ENCODE measurements around the gene KCNH4. TPM values are rescaled to one million over a fixed set of nuclear protein-coding genes. Genes with fewer than 3 reads are reported as not detected.

KCNH4 gene
- total RNA-seq, 4 donors from 2014 or later, result not detected

GRCh38 chr17:42107124-42107523, 73.8 kb downstream of the KCNH4 start:
- Histone ChIP-seq H3K27me3 (no peaks in the 10 kb centered on the region), H3K36me3 (peaks cover 0 to 5% (median 0%) of the 10 kb centered on the region in 4 donors), H3K4me3 (peak overlapping the region in 2 of 4 donors; percentile 10 to 25), H3K4me1 (peaks cover 9 to 18% (median 14%) of the 10 kb centered on the region in 4 donors), H3K27ac (peak overlapping the region in 1 of 4 donors; percentile 2), H3K9me3 (no peaks in the 10 kb centered on the region)
- in situ Hi-C loops (cut with MboI; ENCODE audit: low pct_ligation_motif_present in 1 of 4, low pct_unique_long_range_greater_than_20kb in 1 of 4, low sequenced_read_pairs in 3 of 4), result loop anchor here in 2 of 4 donors (10.0 kb wide), 1 partner anchor 142 kb away; the partner anchor contains the start of gene CNP (in 2 of the 2)
- no peak for DNase-seq
- TF ChIP-seq POLR2A (IDR thresholded peaks at IDR 0.05) (no peak), EP300 (IDR thresholded peaks at IDR 0.05; ENCODE audit: low read depth) (no peak), POLR2AphosphoS5 (IDR thresholded peaks at IDR 0.05) (no peak), CTCF (IDR thresholded peaks at IDR 0.05) (no peak)
- 64 to 93% methylated on average over 2 to 6 of the region's 6 CpGs for WGBS, 2 donors (ENCODE audit: low coverage in 1 of 2)
- intact Hi-C loops (cut with DNase I; ENCODE audit: low total_unique reads), result no loop called here

Other genes with a start within 250 kb of the KCNH4 start
- 100 to 1,000 TPM in 1 of 4 donors, 10 to 100 TPM in 3; 32.6 to 133 (median 54.2) TPM for gene CNP, start 214.3 kb downstream of the KCNH4 start, total RNA-seq
- 10 to 100 TPM; 18.1 to 87.5 (median 64.5) TPM for gene DNAJC7, start 163.7 kb downstream of the KCNH4 start, total RNA-seq
- gene NKIRAS2, start 161.1 kb downstream of the KCNH4 start, total RNA-seq, result 10 to 100 TPM; 20.5 to 52.7 (median 35.0) TPM
- 1 to 10 TPM in 2 of 4 donors, under 1 TPM in 1, not detected in 1; 0.37 to 4.1 (median 3.7) TPM for gene C17orf113, start 130.5 kb downstream of the KCNH4 start, total RNA-seq
- under 1 TPM in 2 of 4 donors, not detected in 2; 0.27 to 0.48 TPM for gene ZNF385C, start 82.7 kb downstream of the KCNH4 start, total RNA-seq
- 10 to 100 TPM in 3 of 4 donors, 1 to 10 TPM in 1; 4.6 to 14.6 (median 12.8) TPM for gene DHX58, start 68.4 kb downstream of the KCNH4 start, total RNA-seq
- 100 to 1,000 TPM in 1 of 4 donors, 10 to 100 TPM in 3; 16.9 to 154 (median 48.9) TPM for gene KAT2A, start 59.8 kb downstream of the KCNH4 start, total RNA-seq
- under 1 TPM in 1 of 4 donors, not detected in 3; 0.14 TPM for gene HSPB9, start 58.3 kb downstream of the KCNH4 start, total RNA-seq
- gene RAB5C, start 26.2 kb downstream of the KCNH4 start, total RNA-seq, result 100 to 1,000 TPM in 2 of 4 donors, 10 to 100 TPM in 2; 40.8 to 172 (median 112) TPM
- gene HCRT, start 4.3 kb upstream of the KCNH4 start, total RNA-seq, result not detected
- gene GHDC, start 13.4 kb upstream of the KCNH4 start, total RNA-seq, result 10 to 100 TPM; 10.8 to 34.6 (median 32.2) TPM
- 100 to 1,000 TPM in 2 of 4 donors, 10 to 100 TPM in 2; 51.3 to 151 (median 79.1) TPM for gene STAT5B, start 95.2 kb upstream of the KCNH4 start, total RNA-seq
- 10 to 100 TPM; 36.2 to 93.7 (median 50.3) TPM for gene STAT5A, start 107.4 kb upstream of the KCNH4 start, total RNA-seq
- gene STAT3, start 207.3 kb upstream of the KCNH4 start, total RNA-seq, result 100 to 1,000 TPM; 110 to 156 (median 130) TPM
- gene CAVIN1, start 242.1 kb upstream of the KCNH4 start, total RNA-seq, result 100 to 1,000 TPM in 1 of 4 donors, 10 to 100 TPM in 3; 53.7 to 135 (median 69.2) TPM

Measured in transverse colon (tissue), 4 donors.